ENCODE measurements around the gene GRID2. TPM values are rescaled to one million over a fixed set of nuclear protein-coding genes. Genes with fewer than 3 reads are reported as not detected.

The GRID2 gene
- total RNA-seq, 1 experiment from 2014 or later, result not detected

DNA sequence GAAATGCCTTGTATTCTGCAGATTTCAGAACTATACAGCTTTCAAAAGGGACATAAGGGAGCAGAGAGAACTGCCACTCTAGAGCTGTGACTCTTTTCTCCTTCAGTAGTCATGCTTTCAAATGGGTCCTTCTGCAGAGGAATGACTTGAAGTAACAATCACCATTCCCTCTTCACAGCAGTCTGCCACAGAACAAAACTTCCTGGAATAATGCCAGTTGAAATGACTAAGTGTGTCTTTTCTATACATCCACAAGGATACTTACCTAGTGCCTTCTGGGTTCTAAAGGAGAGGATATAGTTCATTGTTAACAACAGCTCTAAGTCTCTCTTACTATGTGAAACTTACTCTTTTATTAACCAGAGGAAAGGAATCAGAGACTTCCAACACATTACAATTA, 1009.4 kb downstream of the GRID2 start:
- ChIA-PET CTCF (no interaction called here), POLR2A (no interaction called here)
- no peaks in the 10 kb centered on the region for H3K9me3 ChIP-seq
- H3K27me3 Mint-ChIP-seq (ENCODE audit: insufficient read depth, unreplicated experiment), result peaks cover 6% of the 10 kb centered on the region
- no peaks in the 10 kb centered on the region for H3K27me3 ChIP-seq (replicated peaks; ENCODE audit: control insufficient read depth, insufficient read depth, low read length)
- TF ChIP-seq CTCF (IDR thresholded peaks at IDR 0.05; ENCODE audit: insufficient read depth in 1 of 2, low read depth in 1 of 2, low read length in 1 of 2, severe bottlenecking in 1 of 2, unreplicated experiment in 1 of 2), result no peak
- no TSS peak for BruUV-seq (replicated peaks)
- no peaks in the 10 kb centered on the region for H3K9me3 Mint-ChIP-seq (ENCODE audit: unreplicated experiment)
- intact Hi-C loops (cut with micrococcal nuclease; ENCODE audit: unreplicated experiment), result no loop called here
- H3K36me3 Mint-ChIP-seq (ENCODE audit: insufficient read depth, unreplicated experiment), result no peaks in the 10 kb centered on the region
- H3K27ac Mint-ChIP-seq (ENCODE audit: unreplicated experiment), result no peak overlapping the region
- no peak for DNase-seq
- no peaks in the 10 kb centered on the region for H3K4me1 Mint-ChIP-seq (ENCODE audit: low read depth, unreplicated experiment)
- H3K4me3 Mint-ChIP-seq (ENCODE audit: unreplicated experiment), result no peak overlapping the region
- no peak overlapping the region for H3K4me3 ChIP-seq (ENCODE audit: low read depth, low read length)
- no peaks in the 10 kb centered on the region for H3K36me3 ChIP-seq (ENCODE audit: control insufficient read depth, insufficient read depth, low read length)
- H3K4me1 ChIP-seq, result no peaks in the 10 kb centered on the region

- Mint-ChIP-seq H3K27me3 (ENCODE audit: insufficient read depth, unreplicated experiment) (peaks cover 4% of the 10 kb centered on the region), H3K27ac (ENCODE audit: unreplicated experiment) (no peak overlapping the region), H3K4me1 (ENCODE audit: low read depth, unreplicated experiment) (no peaks in the 10 kb centered on the region), H3K9me3 (ENCODE audit: unreplicated experiment) (no peaks in the 10 kb centered on the region), H3K4me3 (ENCODE audit: unreplicated experiment) (no peak overlapping the region), H3K36me3 (ENCODE audit: insufficient read depth, unreplicated experiment) (no peaks in the 10 kb centered on the region)
- no peak for TF ChIP-seq CTCF (IDR thresholded peaks at IDR 0.05; ENCODE audit: insufficient read depth in 1 of 2, low read depth in 1 of 2, low read length in 1 of 2, severe bottlenecking in 1 of 2, unreplicated experiment in 1 of 2)
- POLR2A ChIA-PET, result no interaction called here
- CTCF ChIA-PET, result no interaction called here
- Histone ChIP-seq H3K27me3 (replicated peaks; ENCODE audit: control insufficient read depth, insufficient read depth, low read length) (no peaks in the 10 kb centered on the region), H3K4me1 (no peaks in the 10 kb centered on the region), H3K36me3 (ENCODE audit: control insufficient read depth, insufficient read depth, low read length) (no peaks in the 10 kb centered on the region), H3K4me3 (ENCODE audit: low read depth, low read length) (no peak overlapping the region), H3K9me3 (no peaks in the 10 kb centered on the region)
- intact Hi-C loops (cut with micrococcal nuclease; ENCODE audit: unreplicated experiment), result no loop called here
- BruUV-seq (replicated peaks), result no TSS peak
- DNase-seq, result no peak
Measured at GRCh38 chr4:93317057-93317456, 1013.3 kb downstream of the GRID2 start.

- no peaks in the 10 kb centered on the region for H3K9me3 Mint-ChIP-seq (ENCODE audit: unreplicated experiment)
- POLR2A ChIA-PET, result no interaction called here
Measured at GRCh38 chr4:93317561-93317960, 1013.8 kb downstream of the GRID2 start.

More at GRCh38 chr4:93317561-93317960, 1013.8 kb downstream of the GRID2 start:
- no peaks in the 10 kb centered on the region for H3K4me1 Mint-ChIP-seq (ENCODE audit: low read depth, unreplicated experiment)
- no peak overlapping the region for H3K4me3 Mint-ChIP-seq (ENCODE audit: unreplicated experiment)
- intact Hi-C loops (cut with micrococcal nuclease; ENCODE audit: unreplicated experiment), result no loop called here
- H3K27ac Mint-ChIP-seq (ENCODE audit: unreplicated experiment), result no peak overlapping the region
- CTCF ChIA-PET, result no interaction called here
- H3K9me3 ChIP-seq, result no peaks in the 10 kb centered on the region
- peaks cover 4% of the 10 kb centered on the region for H3K27me3 Mint-ChIP-seq (ENCODE audit: insufficient read depth, unreplicated experiment)
- no peaks in the 10 kb centered on the region for H3K27me3 ChIP-seq (replicated peaks; ENCODE audit: control insufficient read depth, insufficient read depth, low read length)
- H3K36me3 ChIP-seq (ENCODE audit: control insufficient read depth, insufficient read depth, low read length), result no peaks in the 10 kb centered on the region
- no TSS peak for BruUV-seq (replicated peaks)
- no peaks in the 10 kb centered on the region for H3K4me1 ChIP-seq
- no peak overlapping the region for H3K4me3 ChIP-seq (ENCODE audit: low read depth, low read length)
- TF ChIP-seq CTCF (IDR thresholded peaks at IDR 0.05; ENCODE audit: insufficient read depth in 1 of 2, low read depth in 1 of 2, low read length in 1 of 2, severe bottlenecking in 1 of 2, unreplicated experiment in 1 of 2), result no peak
- no peaks in the 10 kb centered on the region for H3K36me3 Mint-ChIP-seq (ENCODE audit: insufficient read depth, unreplicated experiment)
- no peak for DNase-seq
